Measurements from ENCODE around the gene PHRF1.

DNA sequence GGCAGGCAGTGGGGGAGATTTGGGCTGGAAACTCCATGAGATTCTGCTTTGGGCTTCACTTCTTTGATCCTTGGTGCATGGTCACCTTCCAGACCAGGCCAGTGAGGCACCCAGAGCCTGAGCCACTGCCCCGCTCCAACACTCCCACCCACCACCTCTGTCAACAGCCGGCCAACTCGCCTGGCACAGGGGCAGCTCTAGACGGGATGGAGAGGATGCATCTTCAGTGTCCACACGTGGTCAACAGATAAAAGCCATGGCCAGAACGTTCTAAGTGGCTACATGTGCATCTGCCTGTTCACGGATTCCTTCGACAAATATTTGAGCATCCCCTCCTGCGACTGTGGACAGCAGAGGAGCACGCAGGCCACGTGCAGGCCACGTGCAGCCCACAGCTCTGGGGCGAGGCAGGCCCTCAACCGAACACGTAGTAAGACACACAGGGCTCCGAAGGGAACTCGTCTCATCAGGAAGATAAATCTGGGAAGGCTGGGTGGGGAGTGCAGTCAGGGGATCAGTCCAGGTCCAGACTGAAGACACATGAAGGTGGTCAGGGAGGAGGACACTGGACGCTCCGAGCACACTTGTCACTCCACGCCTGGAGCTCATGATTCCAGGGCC lies 37.7 kb upstream of the PHRF1 start:
- TF ChIP-seq, protein P1, sequence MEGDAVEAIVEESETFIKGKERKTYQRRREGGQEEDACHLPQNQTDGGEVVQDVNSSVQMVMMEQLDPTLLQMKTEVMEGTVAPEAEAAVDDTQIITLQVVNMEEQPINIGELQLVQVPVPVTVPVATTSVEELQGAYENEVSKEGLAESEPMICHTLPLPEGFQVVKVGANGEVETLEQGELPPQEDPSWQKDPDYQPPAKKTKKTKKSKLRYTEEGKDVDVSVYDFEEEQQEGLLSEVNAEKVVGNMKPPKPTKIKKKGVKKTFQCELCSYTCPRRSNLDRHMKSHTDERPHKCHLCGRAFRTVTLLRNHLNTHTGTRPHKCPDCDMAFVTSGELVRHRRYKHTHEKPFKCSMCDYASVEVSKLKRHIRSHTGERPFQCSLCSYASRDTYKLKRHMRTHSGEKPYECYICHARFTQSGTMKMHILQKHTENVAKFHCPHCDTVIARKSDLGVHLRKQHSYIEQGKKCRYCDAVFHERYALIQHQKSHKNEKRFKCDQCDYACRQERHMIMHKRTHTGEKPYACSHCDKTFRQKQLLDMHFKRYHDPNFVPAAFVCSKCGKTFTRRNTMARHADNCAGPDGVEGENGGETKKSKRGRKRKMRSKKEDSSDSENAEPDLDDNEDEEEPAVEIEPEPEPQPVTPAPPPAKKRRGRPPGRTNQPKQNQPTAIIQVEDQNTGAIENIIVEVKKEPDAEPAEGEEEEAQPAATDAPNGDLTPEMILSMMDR (IDR thresholded peaks at IDR 0.05; ENCODE audit: low read depth, low read length), result no peak
- no peak for TF ChIP-seq EZH2phosphoT487 (IDR thresholded peaks at IDR 0.05; ENCODE audit: low read depth)

Measured in OCI-LY3 (cell line).